SH-SY5Y (cell line): Measurements from ENCODE around the gene YKT6.

Experiments used
- GATA2 ChIP-seq: IDR thresholded peaks from 2 replicates; pipeline ENCODE4 v1.6.1; 2011; ENCODE audit warnings: mild to moderate bottlenecking, low read depth, low read length
- GATA3 ChIP-seq: IDR thresholded peaks from 2 replicates; pipeline ENCODE4 v1.6.1; 2011; ENCODE audit warnings: low read depth, mild to moderate bottlenecking, low read length, moderate library complexity

The YKT6 gene

GRCh38 chr7:44184206-44184872 is 16.4 kb upstream of the YKT6 start:
- TF ChIP-seq GATA2: no peak
- TF ChIP-seq GATA3: no peak

DNA sequence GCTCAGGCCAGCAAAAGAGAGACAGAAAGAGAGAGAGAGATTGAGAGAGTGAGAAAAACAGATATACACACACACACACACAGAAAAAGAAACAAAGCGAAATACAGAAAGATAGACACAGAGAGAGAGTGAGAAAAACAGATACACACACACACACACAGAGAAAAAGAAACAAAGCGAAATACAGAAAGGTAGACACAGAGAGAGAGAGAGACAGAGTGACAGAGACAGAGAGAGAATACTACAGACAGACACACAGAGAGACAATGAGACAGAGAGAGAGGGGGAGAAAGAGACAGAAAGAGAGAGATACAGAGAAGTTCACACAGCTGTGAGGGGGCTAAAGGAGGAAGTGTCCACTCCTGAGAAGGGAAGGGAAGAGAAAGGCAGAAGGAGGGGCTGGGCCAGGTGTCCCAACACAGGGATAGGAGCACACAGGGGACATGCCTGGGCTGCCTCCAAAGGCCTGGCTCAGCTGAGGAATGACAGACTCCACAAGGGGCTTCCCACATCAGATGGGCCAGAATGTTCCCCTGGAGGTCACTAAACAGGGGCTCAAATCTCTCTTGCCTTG is 15.8 kb upstream of the YKT6 start:
- no peak for TF ChIP-seq GATA3
- no peak for TF ChIP-seq GATA2

- TF ChIP-seq GATA2 (no peak), GATA3 (no peak)
Measured at GRCh38 chr7:44185729-44186128, 15.0 kb upstream of the YKT6 start.

GRCh38 chr7:44186736-44187135 is 14.0 kb upstream of the YKT6 start:
- no peak for TF ChIP-seq GATA3
- no peak for TF ChIP-seq GATA2

GRCh38 chr7:44187636-44188416 is 13.0 kb upstream of the YKT6 start:
- no peak for TF ChIP-seq GATA3

GRCh38 chr7:44188480-44189225 is 12.1 kb upstream of the YKT6 start:
- TF ChIP-seq GATA2 (no peak), GATA3 (no peak)

- TF ChIP-seq GATA2: no peak
- TF ChIP-seq GATA3: no peak
Measured at GRCh38 chr7:44189286-44189992, 11.3 kb upstream of the YKT6 start, which contains the start of gene GCK. Gene GCK (minus strand): TSS chr7:44189439. CDS start chr7:44188953, 486 bp downstream.

DNA sequence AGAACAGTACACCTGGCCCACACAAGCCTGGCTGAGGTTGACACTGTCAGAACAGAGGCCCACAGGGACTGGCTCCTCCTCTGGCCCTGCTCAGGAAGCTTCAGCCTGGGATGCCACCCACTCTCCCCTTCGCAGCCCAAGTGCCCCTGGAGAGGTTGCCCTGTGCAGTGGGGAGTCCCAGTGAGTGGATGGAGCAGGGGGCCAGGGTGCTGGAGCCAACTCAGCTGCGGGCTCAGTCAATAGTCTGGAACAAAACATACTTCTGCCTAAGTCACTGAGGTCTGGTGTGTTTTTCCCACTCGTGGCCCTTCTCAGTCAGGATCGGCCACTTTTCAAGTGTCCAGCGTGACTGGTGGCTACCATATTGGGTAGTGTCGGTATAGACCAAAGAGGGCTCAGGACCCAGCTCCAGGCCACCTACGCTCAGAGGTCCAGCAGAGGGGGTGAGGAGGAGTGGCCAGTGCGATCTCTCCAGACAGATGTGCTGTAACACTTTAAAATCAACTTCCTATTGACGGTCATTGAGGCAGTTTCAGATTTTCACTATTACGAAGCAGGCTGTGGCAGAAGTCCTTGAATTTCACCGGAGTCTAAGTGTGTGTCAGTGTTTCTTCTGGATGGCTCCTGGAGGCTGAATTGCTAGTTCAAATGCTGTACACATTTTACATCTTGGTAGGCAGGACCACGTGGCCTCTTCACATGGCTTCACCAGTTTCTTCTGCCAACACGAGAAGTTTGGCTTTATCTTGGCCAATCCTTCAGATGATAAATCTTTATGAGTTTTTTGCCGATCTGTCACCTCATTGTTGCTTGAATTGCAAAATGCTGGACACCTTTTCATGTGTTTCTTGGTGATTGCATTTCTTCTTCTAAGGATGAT is 10.5 kb upstream of the YKT6 start:
- TF ChIP-seq GATA3 (no peak), GATA2 (no peak)

DNA sequence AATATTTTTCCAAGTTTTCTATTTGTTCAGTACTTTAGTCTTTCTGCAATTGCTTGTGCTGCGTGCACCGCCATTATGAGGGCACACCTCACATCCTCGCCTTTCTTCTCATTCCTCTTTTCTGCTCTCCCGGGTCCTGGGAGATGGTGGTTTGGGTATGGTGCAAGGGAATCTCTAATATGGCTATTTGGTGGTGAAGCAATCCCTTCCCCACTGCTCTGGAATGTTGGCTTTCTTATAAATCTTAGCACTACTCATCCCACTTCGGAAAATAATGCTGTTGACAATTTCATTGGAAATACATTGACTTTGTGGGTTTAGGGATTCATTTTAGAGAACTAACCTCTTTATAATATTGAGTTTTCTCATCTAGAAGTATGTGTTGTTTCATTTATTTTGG is 9.6 kb upstream of the YKT6 start:
- TF ChIP-seq GATA2 (no peak), GATA3 (no peak)

DNA sequence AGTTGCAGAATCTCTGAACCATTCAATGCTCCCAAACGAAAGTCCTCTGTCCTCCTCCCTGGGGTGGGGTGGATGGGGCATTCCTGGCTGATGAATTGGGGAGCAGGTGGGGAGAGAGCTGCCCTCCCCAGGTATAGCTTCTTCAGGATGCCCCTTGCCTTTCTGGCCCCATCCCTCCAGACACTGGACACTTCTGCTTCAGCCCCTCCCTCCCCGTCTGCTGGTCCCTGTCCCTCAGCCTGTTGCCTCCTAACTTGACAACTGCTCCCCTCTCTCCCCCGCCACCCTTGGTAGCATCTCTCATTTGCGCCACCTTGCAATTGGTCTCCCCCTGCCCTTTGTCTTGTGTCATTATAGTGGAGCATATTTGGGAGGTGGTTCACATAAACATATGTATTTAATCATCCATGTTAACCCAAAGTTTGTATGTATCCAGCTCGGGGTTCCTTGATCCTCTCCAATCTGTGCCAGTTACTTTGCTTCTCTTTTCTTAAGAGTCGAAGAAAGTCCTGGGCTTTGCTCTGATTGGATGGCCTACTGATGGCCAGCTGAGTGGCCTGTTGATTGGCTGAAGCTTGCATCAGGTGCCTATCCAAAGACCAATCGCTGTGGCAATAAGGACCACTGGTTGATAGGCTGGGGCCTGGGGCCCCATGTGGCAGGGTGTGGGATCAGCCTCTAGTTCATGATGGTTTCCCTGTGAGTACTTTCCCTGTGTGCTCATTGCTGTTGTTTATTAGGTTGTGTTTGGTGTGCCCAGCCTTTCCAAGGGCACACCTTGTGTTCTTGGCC is 7.6 kb upstream of the YKT6 start:
- TF ChIP-seq GATA2 (no peak), GATA3 (no peak)

GRCh38 chr7:44194069-44194468 is 6.7 kb upstream of the YKT6 start:
- TF ChIP-seq GATA2 (no peak), GATA3 (no peak)

DNA sequence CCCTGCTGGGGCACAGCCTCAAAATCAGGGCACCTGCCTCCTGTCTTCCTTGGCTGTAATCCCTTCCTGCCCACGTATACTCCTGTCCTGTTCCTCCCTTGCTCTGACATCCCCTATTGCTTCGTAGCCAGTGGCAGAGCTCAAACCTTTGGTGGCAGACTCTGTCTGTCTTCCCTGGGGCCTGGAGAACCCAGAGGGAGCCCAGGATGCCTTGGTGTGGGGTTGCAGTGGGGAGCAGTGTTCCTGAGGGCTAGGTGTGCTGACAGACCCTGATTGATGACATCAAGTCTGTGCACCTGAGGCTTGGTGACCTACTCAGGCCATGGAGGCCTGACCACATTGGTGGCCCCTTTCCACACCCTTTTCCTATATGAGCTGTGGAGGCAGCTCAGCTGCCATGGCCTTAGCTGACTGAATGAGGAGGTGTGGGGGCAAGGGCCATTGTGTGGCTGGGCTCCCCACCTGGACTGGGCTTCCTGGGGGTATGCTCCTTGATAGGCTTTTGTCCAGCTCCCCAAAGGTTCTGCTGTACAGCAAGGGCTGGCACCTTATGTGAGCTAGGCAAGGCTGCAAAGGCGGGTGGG is 6.1 kb upstream of the YKT6 start:
- TF ChIP-seq GATA3 (no peak), GATA2 (no peak)
